Cardiac septum (tissue), 1 donor: ENCODE results near the gene S1PR3. TPM values are rescaled to one million over a fixed set of nuclear protein-coding genes. Genes with fewer than 3 reads are reported as not detected.
"Not testable (repeated sequence)": the region's sequence is repeated elsewhere in the genome, so short reads cannot be mapped to it uniquely, and the experiment has no call there.

ENCODE experiments used
- DNase-seq: peaks from one replicate; pipeline ENCODE4 v3.0.0-alpha.2; 2020; ENCODE audit warnings: low spot score
- intact Hi-C: fragments of 100-400 bp; cut with DNase I; formaldehyde crosslinking; loops from one replicate; pipeline ENCODE4 v1.14.0; 2022
- long read RNA-seq: library from polyadenylated mRNA; unstranded; transcript quantifications from one replicate; pipeline ENCODE4 v2.0.0, GENCODE V29; 2021
- total RNA-seq: library from RNA; stranded (reverse); fragmentation: NEBNext Ultra II Directional; extraction: Animal tissue kit (Norgen Biotek cat#: 25700); gene quantifications from one replicate; pipeline ENCODE4 v1.2.1, GENCODE V29; 2021
- donor health status: DM: no; HTN: no; CAD: no.

The S1PR3 gene
- total RNA-seq = 9.9 TPM
- long read RNA-seq, full-length matches to known transcripts = 14 of 15 reads
- long read RNA-seq, partial matches to known transcripts = 0 of 15 reads
- long read RNA-seq, other reads (novel, unspliced or antisense) = 1 of 15 reads

DNA sequence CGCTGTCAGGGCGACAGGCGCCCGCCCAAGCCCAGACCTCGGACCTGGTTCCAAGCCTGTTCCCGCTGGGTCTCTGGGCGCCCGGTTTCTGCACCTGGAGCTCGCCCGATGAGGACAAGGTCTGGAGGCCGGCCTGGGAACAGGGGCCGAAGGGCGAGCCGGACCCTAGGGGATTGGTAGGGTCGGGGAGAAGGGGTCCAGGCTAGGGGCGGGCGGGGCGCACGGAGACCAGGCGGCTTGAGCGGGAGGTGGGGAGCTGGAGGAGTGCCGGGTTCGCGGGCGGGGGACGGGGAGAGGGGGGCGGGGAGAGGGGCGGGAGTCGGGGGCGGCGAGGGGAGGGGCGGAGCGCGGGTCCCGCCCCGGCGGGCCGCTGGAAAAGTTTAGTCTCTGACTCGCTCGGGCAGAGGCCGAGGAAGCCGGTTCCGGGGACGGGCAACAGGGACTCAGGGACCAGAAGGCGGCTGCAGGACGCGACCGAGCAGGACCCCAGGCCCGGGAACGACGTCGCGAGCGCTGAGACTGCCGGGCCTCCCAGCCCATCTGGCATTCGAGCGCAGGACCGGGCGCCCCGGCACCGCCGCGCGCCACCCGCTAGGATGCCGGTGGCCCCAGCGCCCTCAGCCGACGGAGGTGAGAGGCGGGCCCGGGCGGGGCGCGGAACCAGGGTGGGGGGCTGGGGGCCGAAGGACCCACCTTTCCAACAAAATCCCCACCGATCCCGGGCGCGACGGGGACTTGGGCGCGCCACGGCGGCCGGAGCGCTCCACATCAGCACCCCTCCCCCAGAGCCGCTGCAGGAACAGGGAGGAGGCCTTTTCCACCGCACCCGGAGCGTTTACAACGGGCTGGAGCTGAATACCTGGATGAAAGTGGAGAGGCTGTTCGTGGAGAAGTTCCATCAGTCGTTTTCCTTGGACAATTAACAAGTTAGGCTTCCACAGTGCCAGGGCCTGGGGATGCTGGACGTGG is at the start of gene S1PR3:
S1PR3 (plus strand) TSS at position 403 of the 969 bp plus-strand sequence. CDS start 9,733 bp downstream, outside the sequence.
- DNase-seq = peak; percentile 83
- intact Hi-C loops = loop anchor here (5.0 kb wide), 2 partner anchors 39 to 244 kb away; no protein-coding TSS in a partner anchor

DNA sequence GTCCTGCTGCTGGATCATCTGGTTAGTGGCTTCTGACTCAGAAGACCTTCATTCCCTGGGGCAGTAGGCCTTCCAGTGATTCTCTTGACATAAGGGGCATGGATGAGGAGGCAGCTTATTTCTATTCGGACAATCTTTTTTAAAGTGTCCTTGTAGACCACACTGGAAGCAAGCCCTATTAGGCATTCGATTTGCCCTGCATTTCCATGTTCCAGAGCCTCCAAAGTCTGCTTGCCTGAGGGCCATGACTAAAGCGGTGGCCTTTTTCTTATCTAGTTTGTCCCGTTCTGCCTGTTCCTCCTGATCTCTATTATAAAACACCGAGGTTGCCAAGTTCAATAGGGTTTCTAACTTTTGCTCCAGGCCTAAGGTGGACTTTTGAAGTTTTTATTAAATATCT is 49.7 kb upstream of the S1PR3 start:
- intact Hi-C loops, DNase-seq: not testable (repeated sequence)

GRCh38 chr9:88942411-88942810 is 48.9 kb upstream of the S1PR3 start:
- intact Hi-C loops = no loop called here

DNA sequence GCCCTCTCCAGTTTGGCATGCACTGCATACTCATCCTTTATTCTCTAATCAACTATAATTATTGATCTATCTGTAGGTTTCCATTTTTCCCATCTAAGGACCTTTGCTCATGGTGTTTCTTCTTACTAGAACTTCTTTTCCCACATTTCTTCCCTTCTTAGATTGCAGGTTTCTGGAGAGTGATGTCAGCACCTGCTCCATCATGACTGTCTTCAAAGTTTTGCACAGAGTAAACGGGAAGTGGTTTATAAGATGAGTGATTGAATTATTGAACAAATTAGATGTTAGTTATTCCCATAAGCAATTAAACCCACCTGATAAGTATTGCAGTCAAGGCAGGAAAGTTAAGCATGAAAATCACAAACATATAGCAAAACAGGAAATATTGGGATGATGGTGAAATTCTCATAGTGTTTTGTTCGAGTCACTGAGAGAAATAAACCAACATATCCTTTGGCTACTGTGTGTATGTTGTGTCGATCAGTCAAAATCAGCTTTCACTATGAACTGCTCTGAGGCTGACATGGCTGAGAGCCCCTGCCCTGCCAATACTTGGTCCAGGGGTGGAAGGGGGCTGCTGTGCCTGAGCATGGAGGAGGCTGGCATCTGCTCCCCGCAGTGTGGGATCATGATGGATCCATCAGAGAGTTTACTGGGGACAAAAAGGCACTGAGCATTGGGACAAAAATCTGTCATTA is 45.5 kb upstream of the S1PR3 start:
- DNase-seq = no peak
- intact Hi-C loops = no loop called here

More at GRCh38 chr9:88942411-88942810, 48.9 kb upstream of the S1PR3 start:
- DNase-seq = no peak

- DNase-seq = no peak
- intact Hi-C loops = no loop called here
Measured at GRCh38 chr9:88947581-88948573, 43.4 kb upstream of the S1PR3 start.

- intact Hi-C loops = no loop called here
- no peak for DNase-seq
Measured at GRCh38 chr9:88949425-88949824, 41.8 kb upstream of the S1PR3 start.

DNA sequence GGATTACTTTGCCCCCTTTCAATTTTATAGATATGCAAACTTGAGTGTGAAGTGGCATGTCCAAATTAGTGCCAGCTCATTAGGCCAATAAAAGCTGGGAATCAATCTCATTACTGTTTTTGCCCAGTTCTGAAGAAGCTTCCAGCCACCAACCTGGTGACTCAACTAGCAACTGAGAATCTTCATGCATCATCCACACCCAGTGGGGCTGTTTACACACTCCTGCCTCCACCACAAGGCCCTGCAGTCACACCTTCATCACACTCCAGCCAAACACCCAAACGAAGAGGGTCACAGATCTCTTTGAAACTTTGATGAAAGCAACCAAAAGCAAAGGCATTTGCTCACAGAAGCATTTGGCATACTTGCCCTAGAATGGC is 41.3 kb upstream of the S1PR3 start:
- intact Hi-C loops = loop anchor here (5.0 to 10.0 kb wide), 2 partner anchors 42 to 135 kb away; partner anchors contain the start of gene S1PR3
- no peak for DNase-seq

- intact Hi-C loops = loop anchor here (5.0 to 10.0 kb wide), 2 partner anchors 42 to 136 kb away; partner anchors contain the start of gene S1PR3
Measured at GRCh38 chr9:88950341-88951154, 40.7 kb upstream of the S1PR3 start.

DNA sequence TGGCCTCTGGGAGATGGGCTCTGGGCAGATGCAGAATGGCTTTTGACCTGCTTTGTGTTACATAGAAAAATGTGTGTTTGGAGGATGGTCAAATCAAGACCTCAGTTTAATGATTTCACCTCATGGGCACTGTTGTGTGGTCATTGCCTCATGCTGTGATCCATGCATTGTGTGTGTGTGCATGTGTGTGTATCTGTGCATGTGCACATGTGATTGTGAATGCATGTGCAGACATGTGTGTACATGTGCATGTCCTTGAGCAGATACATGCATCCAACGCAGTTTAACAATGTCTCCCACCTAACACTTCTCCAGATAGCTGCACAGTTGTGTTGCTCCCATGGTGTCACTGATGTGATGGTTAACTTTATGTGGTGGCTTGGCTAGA is 40.1 kb upstream of the S1PR3 start:
- intact Hi-C loops = loop anchor here (5.0 to 10.0 kb wide), 2 partner anchors 41 to 136 kb away; partner anchors contain the start of gene S1PR3
- no peak for DNase-seq

More at GRCh38 chr9:88950341-88951154, 40.7 kb upstream of the S1PR3 start:
- DNase-seq = no peak

- intact Hi-C loops = loop anchor here (5.0 to 10.0 kb wide), 2 partner anchors 40 to 137 kb away; partner anchors contain the start of gene S1PR3
- no peak for DNase-seq
Measured at GRCh38 chr9:88952086-88952615, 39.1 kb upstream of the S1PR3 start.

DNA sequence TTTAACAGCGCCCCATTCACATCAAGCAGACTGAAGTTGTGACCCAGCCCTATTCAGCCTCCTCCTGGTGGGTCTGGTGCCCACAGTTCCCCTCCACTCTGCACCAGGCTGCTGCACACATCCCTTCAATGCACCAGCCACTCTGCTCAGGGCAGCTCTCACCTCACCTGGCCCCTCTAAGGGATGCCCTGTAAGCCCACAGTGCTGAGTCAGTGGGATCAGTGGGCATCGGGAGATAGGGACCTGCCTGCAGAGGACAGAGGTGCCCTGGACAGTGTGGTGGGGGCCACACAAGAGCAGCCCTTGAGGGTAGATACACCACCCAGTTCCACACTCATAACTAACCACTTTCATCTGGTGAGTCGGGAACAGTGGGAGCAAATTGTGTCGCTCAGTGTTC is 38.3 kb upstream of the S1PR3 start:
- intact Hi-C loops = loop anchor here (5.0 to 10.0 kb wide), 2 partner anchors 39 to 138 kb away; partner anchors contain the start of gene S1PR3
- DNase-seq = no peak

DNA sequence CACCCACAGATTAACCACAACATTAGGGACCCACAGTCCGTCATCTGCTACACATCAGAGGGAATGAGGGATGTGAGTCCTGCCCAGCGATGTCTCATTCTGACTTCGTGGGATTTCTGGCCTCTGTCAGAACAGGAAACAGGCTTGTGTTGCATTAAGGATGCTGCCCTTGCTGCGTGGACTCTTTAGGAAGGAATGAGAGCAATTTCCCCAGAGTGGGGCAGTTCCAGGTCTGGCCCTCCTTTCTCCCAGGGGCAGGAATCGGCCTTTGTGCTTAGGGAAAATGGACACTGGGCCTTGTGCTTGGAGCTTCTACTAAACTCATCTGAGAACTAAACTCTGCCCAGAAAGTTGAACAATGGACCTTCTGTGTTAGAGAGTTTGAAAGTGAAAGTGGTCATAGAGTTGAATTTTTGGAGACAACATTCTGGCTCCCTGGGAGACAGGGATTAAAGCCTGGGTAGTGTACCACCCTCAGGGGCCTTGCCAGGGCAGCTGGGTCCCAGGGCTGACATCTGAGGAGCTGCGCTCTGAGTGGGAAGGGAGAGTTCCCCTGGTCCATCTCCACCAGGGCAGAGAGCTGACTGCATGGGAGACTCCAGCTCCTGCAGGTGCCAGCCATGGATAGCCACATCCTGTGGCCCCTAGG is 37.8 kb upstream of the S1PR3 start:
- DNase-seq = no peak
- intact Hi-C loops = loop anchor here (5.0 to 10.0 kb wide), 2 partner anchors 39 to 139 kb away; partner anchors contain the start of gene S1PR3

GRCh38 chr9:88954066-88954465 is 37.2 kb upstream of the S1PR3 start:
- intact Hi-C loops = loop anchor here (5.0 to 10.0 kb wide), 2 partner anchors 38 to 139 kb away; partner anchors contain the start of gene S1PR3
- DNase-seq = no peak

- intact Hi-C loops = loop anchor here (10.0 kb wide), 1 partner anchor 143 kb away; no protein-coding TSS in a partner anchor
- DNase-seq = no peak
Measured at GRCh38 chr9:88957526-88957925, 33.7 kb upstream of the S1PR3 start.

- intact Hi-C loops = loop anchor here (10.0 kb wide), 1 partner anchor 145 kb away; no protein-coding TSS in a partner anchor
- no peak for DNase-seq
Measured at GRCh38 chr9:88959727-88960469, 31.4 kb upstream of the S1PR3 start.

- DNase-seq = no peak
- intact Hi-C loops = no loop called here
Measured at GRCh38 chr9:88960632-88961031, 30.6 kb upstream of the S1PR3 start.
